MCF 10A (cell line): ENCODE results near the gene MAP6. TPM values are rescaled to one million over a fixed set of nuclear protein-coding genes. Genes with fewer than 3 reads are reported as not detected.
A peak's percentile ranks its signal among the peaks of the same experiment; 100 is the strongest.

ENCODE experiments used
- BruUV-seq: library from RNA; stranded (reverse); fragments of 400-500 nt; replicated peaks from 2 replicates; lab custom pipeline; 2021; lab: Mats Ljungman, UMichigan
- CTCF ChIA-PET: fragments of 300-600 bp; sonication (Branson Sonifier 250); formaldehyde crosslinking; extraction: SDS; loops from one replicate; lab custom pipeline; 2021; ENCODE audit warnings: antibody characterized with exemption, inconsistent platforms; lab: Yijun Ruan, JAX
- POLR2A ChIA-PET: fragments of 300-600, 350-650 bp; sonication (Branson Sonifier 250); formaldehyde crosslinking; extraction: SDS; loops from one replicate; lab custom pipeline; 2020; ENCODE audit warnings: antibody characterized with exemption, inconsistent platforms; lab: Yijun Ruan, JAX
- DNase-seq: peaks from one replicate; pipeline ENCODE4 v3.0.0-alpha.2; 2018; ENCODE audit not compliant: unreplicated experiment
- H3K27ac Mint-ChIP-seq: one replicate; pipeline ENCODE4 v1.8.0; 2022; ENCODE audit warnings: mild to moderate bottlenecking, low read depth, mixed read lengths; ENCODE audit not compliant: unreplicated experiment
- H3K27me3 Mint-ChIP-seq: one replicate; pipeline ENCODE4 v1.8.0; 2022; ENCODE audit warnings: mixed read lengths; ENCODE audit not compliant: insufficient read depth, unreplicated experiment
- H3K36me3 Mint-ChIP-seq: one replicate; pipeline ENCODE4 v1.8.0; 2022; ENCODE audit warnings: mild to moderate bottlenecking, moderate library complexity, mixed read lengths; ENCODE audit not compliant: insufficient read depth, unreplicated experiment
- H3K4me1 Mint-ChIP-seq: one replicate; pipeline ENCODE4 v1.8.0; 2022; ENCODE audit warnings: mixed read lengths; ENCODE audit not compliant: insufficient read depth, unreplicated experiment
- H3K4me3 Mint-ChIP-seq: one replicate; pipeline ENCODE4 v1.8.0; 2022; ENCODE audit warnings: mild to moderate bottlenecking, moderate library complexity, mixed read lengths; ENCODE audit not compliant: unreplicated experiment
- H3K9me3 Mint-ChIP-seq: one replicate; pipeline ENCODE4 v1.8.0; 2022; ENCODE audit warnings: mixed read lengths; ENCODE audit not compliant: unreplicated experiment
- CTCF ChIP-seq: fragments of 200-600 bp; IDR thresholded peaks from one replicate; pipeline ENCODE4 v1.8.0; 2022; ENCODE audit warnings: antibody characterized with exemption, mild to moderate bottlenecking; ENCODE audit not compliant: unreplicated experiment
- intact Hi-C: fragments of 100-400 bp; cut with micrococcal nuclease; formaldehyde crosslinking; loops from 2 replicates; pipeline ENCODE4 v1.14.1; 2022
- total RNA-seq: library from RNA; stranded (reverse); gene quantifications from 2 replicates; pipeline ENCODE4 v1.2.3, GENCODE V29; 2022

The MAP6 gene
- total RNA-seq, 1 experiment from 2014 or later: not detected

- intact Hi-C loops: no loop called here
- CTCF ChIA-PET: interaction anchor here (0.6 to 0.7 kb wide), 3 partner anchors 8 to 646 kb away, joined by 3 to 4 read pairs (median 3); no protein-coding TSS in a partner anchor
- Mint-ChIP-seq H3K27me3 (peaks cover 12% of the 10 kb centered on the region), H3K4me3 (no peak overlapping the region), H3K9me3 (no peaks in the 10 kb centered on the region), H3K4me1 (no peaks in the 10 kb centered on the region), H3K27ac (no peak overlapping the region), H3K36me3 (no peaks in the 10 kb centered on the region)
- no peak for DNase-seq
- POLR2A ChIA-PET: no interaction called here
- TF ChIP-seq CTCF: no peak
- no TSS peak for BruUV-seq
Observed at GRCh38 chr11:75582506-75582894, 86.3 kb downstream of the MAP6 start.

GRCh38 chr11:75579841-75580240, 89.0 kb downstream of the MAP6 start:
- TF ChIP-seq CTCF: no peak
- no peak for DNase-seq
- H3K27me3 Mint-ChIP-seq: peaks cover 12% of the 10 kb centered on the region
- H3K4me1 Mint-ChIP-seq: peaks cover 6% of the 10 kb centered on the region
- H3K36me3 Mint-ChIP-seq: no peaks in the 10 kb centered on the region
- no peaks in the 10 kb centered on the region for H3K9me3 Mint-ChIP-seq
- POLR2A ChIA-PET: no interaction called here
- no peak overlapping the region for H3K27ac Mint-ChIP-seq
- no peak overlapping the region for H3K4me3 Mint-ChIP-seq
- intact Hi-C loops: no loop called here
- BruUV-seq: no TSS peak
- CTCF ChIA-PET: no interaction called here

GRCh38 chr11:75578977-75579376, 89.9 kb downstream of the MAP6 start:
- Mint-ChIP-seq H3K4me3 (no peak overlapping the region), H3K27ac (no peak overlapping the region), H3K9me3 (no peaks in the 10 kb centered on the region), H3K27me3 (peaks cover 12% of the 10 kb centered on the region), H3K36me3 (no peaks in the 10 kb centered on the region), H3K4me1 (peaks cover 6% of the 10 kb centered on the region)
- BruUV-seq: no TSS peak
- no peak for DNase-seq
- no peak for TF ChIP-seq CTCF
- ChIA-PET POLR2A (interaction anchor here (0.6 kb wide), 1 partner anchor 282 kb away, joined by 3 read pairs; no protein-coding TSS in a partner anchor), CTCF (interaction anchor here (2.1 kb wide), 1 partner anchor 11 kb away, joined by 12 read pairs; no protein-coding TSS in a partner anchor)
- intact Hi-C loops: no loop called here

DNA sequence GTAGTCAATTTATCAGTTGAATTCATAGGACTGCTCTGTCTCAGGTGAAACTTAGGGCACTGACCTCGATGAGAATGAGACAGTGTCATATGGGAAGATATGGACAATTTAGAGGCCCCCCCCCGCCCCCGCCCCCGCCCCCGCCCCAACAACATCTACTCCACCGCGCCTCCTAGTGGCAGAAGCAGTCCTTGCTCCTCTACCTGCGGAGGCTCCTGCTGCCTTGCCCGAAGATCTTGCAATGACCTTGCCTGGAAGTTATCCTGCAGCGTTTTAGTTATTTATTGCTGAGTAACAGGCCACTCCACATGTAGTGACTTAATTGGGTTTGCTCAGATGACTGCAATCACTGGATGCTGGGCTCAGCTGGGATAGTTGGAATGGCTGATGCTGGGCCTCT, 91.6 kb downstream of the MAP6 start:
- POLR2A ChIA-PET: interaction anchor here (4.4 kb wide), 1 partner anchor 12 kb away, joined by 28 read pairs; no protein-coding TSS in a partner anchor
- H3K4me1 Mint-ChIP-seq: peaks cover 6% of the 10 kb centered on the region
- H3K4me3 Mint-ChIP-seq: no peak overlapping the region
- BruUV-seq: no TSS peak
- no peaks in the 10 kb centered on the region for H3K9me3 Mint-ChIP-seq
- intact Hi-C loops: loop anchor here (1.0 kb wide), 1 partner anchor 30 kb away; no protein-coding TSS in a partner anchor
- no peak overlapping the region for H3K27ac Mint-ChIP-seq
- H3K36me3 Mint-ChIP-seq: peaks cover 6% of the 10 kb centered on the region
- CTCF ChIA-PET: interaction anchor here (0.6 to 2.1 kb wide), 18 partner anchors 8 to 1587 kb away, joined by 3 to 12 read pairs (median 4); no protein-coding TSS in a partner anchor
- peak; percentile 30 for DNase-seq
- peak; percentile 51 for TF ChIP-seq CTCF
- H3K27me3 Mint-ChIP-seq: peaks cover 12% of the 10 kb centered on the region
